ENCODE measurements around the gene MYO18B.

MYO18B gene

DNA sequence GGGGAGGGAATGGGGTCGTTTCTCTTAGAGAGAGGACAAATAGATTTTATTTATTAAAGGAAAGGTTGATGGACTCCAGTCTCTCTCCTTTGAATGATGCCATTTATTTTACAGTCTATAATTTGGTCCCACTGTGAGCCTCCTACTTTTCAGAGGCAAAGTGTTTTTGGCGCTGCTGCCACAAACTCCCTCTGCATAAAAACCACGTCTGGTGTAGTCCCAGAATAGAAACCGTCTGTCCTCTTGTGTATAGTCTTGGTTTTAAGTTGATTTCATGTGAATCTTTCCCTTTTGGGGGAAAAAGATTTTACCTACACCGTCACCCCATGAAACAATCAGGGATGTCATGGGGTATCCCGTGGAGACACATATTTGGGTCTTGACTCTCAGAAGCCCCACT is 283.6 kb downstream of the MYO18B start:
- Histone ChIP-seq H4K91ac (ENCODE audit: low read depth, low read length, poor library complexity) (no peak overlapping the region), H2BK12ac (ENCODE audit: low read length) (no peak overlapping the region), H3K14ac (ENCODE audit: low read length) (no peak overlapping the region), H3K79me1 (ENCODE audit: low read depth, low read length) (no peaks in the 10 kb centered on the region), H3K27me3 (ENCODE audit: control insufficient read depth in 3 of 3, insufficient read depth in 3 of 3, low read depth in 1 of 3, low read length in 3 of 3) (no peaks in the 10 kb centered on the region), H3K4me2 (ENCODE audit: insufficient read depth, low read length, poor library complexity, severe bottlenecking) (no peak overlapping the region), H2BK5ac (ENCODE audit: low read length) (no peak overlapping the region), H2BK15ac (ENCODE audit: low read length) (no peak overlapping the region), H3K4ac (ENCODE audit: low read length) (no peak overlapping the region), H3K4me3 (ENCODE audit: low read length in 2 of 2) (no peak overlapping the region), H3K9me3 (replicated peaks in 1 of 2; ENCODE audit: control insufficient read depth in 2 of 2, insufficient read depth in 1 of 2, low read depth in 1 of 2, low read length in 2 of 2) (no peaks in the 10 kb centered on the region), H3K18ac (ENCODE audit: low read length) (no peak overlapping the region), H3K9ac (ENCODE audit: low read depth, low read length, poor library complexity) (no peak overlapping the region), H3K36me3 (replicated peaks in 1 of 2; ENCODE audit: control insufficient read depth in 2 of 2, insufficient read depth in 2 of 2, low read length in 2 of 2) (no peaks in the 10 kb centered on the region), H4K8ac (ENCODE audit: low read depth, low read length) (no peak overlapping the region), H3K27ac (replicated peaks; ENCODE audit: low read length) (no peak overlapping the region), H3K23ac (ENCODE audit: low read depth, low read length, poor library complexity) (no peak overlapping the region), H3K4me1 (ENCODE audit: control insufficient read depth in 2 of 2, insufficient read depth in 1 of 2, low read depth in 1 of 2, low read length in 2 of 2) (no peaks in the 10 kb centered on the region), H2AFZ (ENCODE audit: low read length) (no peak overlapping the region), H2AK5ac (ENCODE audit: low read depth, low read length) (no peak overlapping the region), H2BK120ac (ENCODE audit: low read depth, low read length) (no peak overlapping the region)
- WGBS, 2 donors (ENCODE audit: extremely low coverage in 2 of 2, insufficient read length in 2 of 2, insufficient replicate concordance in 1 of 2), result no CpG with 5 or more reads among the region's 6 CpGs
- DNase-seq (ENCODE audit: low spot score), result no peak

DNA sequence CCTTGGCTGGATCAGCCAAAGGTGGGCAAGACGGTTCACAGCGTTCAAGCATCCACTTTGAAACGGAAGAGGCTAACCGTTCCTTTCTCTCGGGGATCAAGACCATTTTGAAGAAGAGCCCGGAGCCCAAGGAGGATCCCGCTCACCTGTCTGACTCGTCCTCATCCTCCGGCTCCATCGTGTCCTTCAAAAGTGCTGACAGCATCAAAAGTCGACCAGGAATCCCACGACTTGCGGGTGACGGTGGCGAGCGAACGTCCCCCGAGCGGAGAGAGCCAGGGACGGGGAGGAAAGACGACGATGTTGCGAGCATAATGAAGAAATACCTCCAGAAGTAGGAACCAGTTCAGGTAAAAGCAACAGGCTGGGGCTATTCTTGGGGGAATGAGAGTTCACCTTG is 285.4 kb downstream of the MYO18B start:
- H2BK120ac ChIP-seq (ENCODE audit: low read depth, low read length), result no peak overlapping the region
- H2BK12ac ChIP-seq (ENCODE audit: low read length), result no peak overlapping the region
- H3K9ac ChIP-seq (ENCODE audit: low read depth, low read length, poor library complexity), result no peak overlapping the region
- no peak overlapping the region for H3K14ac ChIP-seq (ENCODE audit: low read length)
- H3K36me3 ChIP-seq (replicated peaks in 1 of 2; ENCODE audit: control insufficient read depth in 2 of 2, insufficient read depth in 2 of 2, low read length in 2 of 2), result no peaks in the 10 kb centered on the region
- no peaks in the 10 kb centered on the region for H3K4me1 ChIP-seq (ENCODE audit: control insufficient read depth in 2 of 2, insufficient read depth in 1 of 2, low read depth in 1 of 2, low read length in 2 of 2)
- H2AK5ac ChIP-seq (ENCODE audit: low read depth, low read length), result peak overlapping the region; percentile 22
- H3K27ac ChIP-seq (replicated peaks; ENCODE audit: low read length), result no peak overlapping the region
- H4K8ac ChIP-seq (ENCODE audit: low read depth, low read length), result no peak overlapping the region
- peak overlapping the region; percentile 59 for H3K18ac ChIP-seq (ENCODE audit: low read length)
- no peak overlapping the region for H4K91ac ChIP-seq (ENCODE audit: low read depth, low read length, poor library complexity)
- no peak overlapping the region for H3K4ac ChIP-seq (ENCODE audit: low read length)
- no peak for DNase-seq (ENCODE audit: low spot score)
- no peaks in the 10 kb centered on the region for H3K79me1 ChIP-seq (ENCODE audit: low read depth, low read length)
- no peak overlapping the region for H3K4me2 ChIP-seq (ENCODE audit: insufficient read depth, low read length, poor library complexity, severe bottlenecking)
- H2BK5ac ChIP-seq (ENCODE audit: low read length), result no peak overlapping the region
- H3K4me3 ChIP-seq (ENCODE audit: low read length in 2 of 2), result no peak overlapping the region
- no CpG with 5 or more reads among the region's 23 CpGs for WGBS, 2 donors (ENCODE audit: extremely low coverage in 2 of 2, insufficient read length in 2 of 2, insufficient replicate concordance in 1 of 2)
- no peaks in the 10 kb centered on the region for H3K9me3 ChIP-seq (replicated peaks in 1 of 2; ENCODE audit: control insufficient read depth in 2 of 2, insufficient read depth in 1 of 2, low read depth in 1 of 2, low read length in 2 of 2)
- no peak overlapping the region for H3K23ac ChIP-seq (ENCODE audit: low read depth, low read length, poor library complexity)
- no peaks in the 10 kb centered on the region for H3K27me3 ChIP-seq (ENCODE audit: control insufficient read depth in 3 of 3, insufficient read depth in 3 of 3, low read depth in 1 of 3, low read length in 3 of 3)
- H2BK15ac ChIP-seq (ENCODE audit: low read length), result no peak overlapping the region
- no peak overlapping the region for H2AFZ ChIP-seq (ENCODE audit: low read length)

GRCh38 chr22:26031641-26032040 is 289.7 kb downstream of the MYO18B start:
- Histone ChIP-seq H4K8ac (ENCODE audit: low read depth, low read length) (no peak overlapping the region), H3K36me3 (replicated peaks in 1 of 2; ENCODE audit: control insufficient read depth in 2 of 2, insufficient read depth in 2 of 2, low read length in 2 of 2) (no peaks in the 10 kb centered on the region), H3K14ac (ENCODE audit: low read length) (no peak overlapping the region), H3K4me2 (ENCODE audit: insufficient read depth, low read length, poor library complexity, severe bottlenecking) (no peak overlapping the region), H4K91ac (ENCODE audit: low read depth, low read length, poor library complexity) (no peak overlapping the region), H3K9ac (ENCODE audit: low read depth, low read length, poor library complexity) (no peak overlapping the region), H2AK5ac (ENCODE audit: low read depth, low read length) (no peak overlapping the region), H2AFZ (ENCODE audit: low read length) (no peak overlapping the region), H3K27ac (replicated peaks; ENCODE audit: low read length) (no peak overlapping the region), H3K4me3 (ENCODE audit: low read length in 2 of 2) (no peak overlapping the region), H3K4me1 (ENCODE audit: control insufficient read depth in 2 of 2, insufficient read depth in 1 of 2, low read depth in 1 of 2, low read length in 2 of 2) (no peaks in the 10 kb centered on the region), H2BK15ac (ENCODE audit: low read length) (no peak overlapping the region), H2BK12ac (ENCODE audit: low read length) (no peak overlapping the region), H3K18ac (ENCODE audit: low read length) (no peak overlapping the region), H3K23ac (ENCODE audit: low read depth, low read length, poor library complexity) (no peak overlapping the region), H3K79me1 (ENCODE audit: low read depth, low read length) (no peaks in the 10 kb centered on the region), H3K4ac (ENCODE audit: low read length) (no peak overlapping the region), H2BK5ac (ENCODE audit: low read length) (no peak overlapping the region), H3K27me3 (ENCODE audit: control insufficient read depth in 3 of 3, insufficient read depth in 3 of 3, low read depth in 1 of 3, low read length in 3 of 3) (no peaks in the 10 kb centered on the region), H3K9me3 (replicated peaks in 1 of 2; ENCODE audit: control insufficient read depth in 2 of 2, insufficient read depth in 1 of 2, low read depth in 1 of 2, low read length in 2 of 2) (peaks cover 0 to 12% of the 10 kb centered on the region in 2 donors), H2BK120ac (ENCODE audit: low read depth, low read length) (no peak overlapping the region)
- no CpG with 5 or more reads among the region's 6 CpGs for WGBS, 2 donors (ENCODE audit: extremely low coverage in 2 of 2, insufficient read length in 2 of 2, insufficient replicate concordance in 1 of 2)
- no peak for DNase-seq (ENCODE audit: low spot score)

- H3K27ac ChIP-seq (replicated peaks; ENCODE audit: low read length), result no peak overlapping the region
- H3K4me1 ChIP-seq (ENCODE audit: control insufficient read depth in 2 of 2, insufficient read depth in 1 of 2, low read depth in 1 of 2, low read length in 2 of 2), result no peaks in the 10 kb centered on the region
- H3K9me3 ChIP-seq (replicated peaks in 1 of 2; ENCODE audit: control insufficient read depth in 2 of 2, insufficient read depth in 1 of 2, low read depth in 1 of 2, low read length in 2 of 2), result peaks cover 0 to 13% of the 10 kb centered on the region in 2 donors
- WGBS, 2 donors (ENCODE audit: extremely low coverage in 2 of 2, insufficient read length in 2 of 2, insufficient replicate concordance in 1 of 2), result 100% methylated on average over 3 of the region's 7 CpGs; no CpG with 5 or more reads in 1 of the 2 donors
- no peak overlapping the region for H2AFZ ChIP-seq (ENCODE audit: low read length)
- H3K9ac ChIP-seq (ENCODE audit: low read depth, low read length, poor library complexity), result no peak overlapping the region
- no peak overlapping the region for H2AK5ac ChIP-seq (ENCODE audit: low read depth, low read length)
- no peak overlapping the region for H3K23ac ChIP-seq (ENCODE audit: low read depth, low read length, poor library complexity)
- no peak overlapping the region for H3K4ac ChIP-seq (ENCODE audit: low read length)
- DNase-seq (ENCODE audit: low spot score), result no peak
- no peak overlapping the region for H4K91ac ChIP-seq (ENCODE audit: low read depth, low read length, poor library complexity)
- no peak overlapping the region for H3K4me2 ChIP-seq (ENCODE audit: insufficient read depth, low read length, poor library complexity, severe bottlenecking)
- no peak overlapping the region for H4K8ac ChIP-seq (ENCODE audit: low read depth, low read length)
- H3K18ac ChIP-seq (ENCODE audit: low read length), result no peak overlapping the region
- H3K14ac ChIP-seq (ENCODE audit: low read length), result no peak overlapping the region
- no peak overlapping the region for H2BK15ac ChIP-seq (ENCODE audit: low read length)
- H2BK5ac ChIP-seq (ENCODE audit: low read length), result no peak overlapping the region
- no peaks in the 10 kb centered on the region for H3K27me3 ChIP-seq (ENCODE audit: control insufficient read depth in 3 of 3, insufficient read depth in 3 of 3, low read depth in 1 of 3, low read length in 3 of 3)
- no peaks in the 10 kb centered on the region for H3K79me1 ChIP-seq (ENCODE audit: low read depth, low read length)
- H3K4me3 ChIP-seq (ENCODE audit: low read length in 2 of 2), result no peak overlapping the region
- H3K36me3 ChIP-seq (replicated peaks in 1 of 2; ENCODE audit: control insufficient read depth in 2 of 2, insufficient read depth in 2 of 2, low read length in 2 of 2), result no peaks in the 10 kb centered on the region
- no peak overlapping the region for H2BK120ac ChIP-seq (ENCODE audit: low read depth, low read length)
- H2BK12ac ChIP-seq (ENCODE audit: low read length), result no peak overlapping the region
Observed at GRCh38 chr22:26033071-26033470, 291.1 kb downstream of the MYO18B start.

All from neuronal stem cell (in vitro differentiated cells).